HCT116 (cell line): Measurements from ENCODE around the gene NLRC5. TPM values are rescaled to one million over a fixed set of nuclear protein-coding genes. Genes with fewer than 3 reads are reported as not detected.

Experiments
- ATAC-seq: fragments of 200-7000 bp; cut with Tn5 transposase; 2 replicates; pipeline ENCODE4 v1.9.1; 2020; ENCODE audit warnings: mild to moderate bottlenecking, moderate library complexity
- BruUV-seq: library from RNA; stranded (reverse); fragments of 400-500 nt; replicated peaks from 2 replicates; lab custom pipeline; 2021; lab: Mats Ljungman, UMichigan
- CTCF ChIA-PET: fragments of 300-600 bp; sonication (Branson Sonifier 250); formaldehyde crosslinking; loops from one replicate; lab custom pipeline; 2021; ENCODE audit warnings: antibody characterized with exemption; lab: Charles Lee
- POLR2A ChIA-PET: fragments of 300-600, 350-600 bp; sonication (Branson Sonifier 250); formaldehyde crosslinking; loops from one replicate; lab custom pipeline; 2021; ENCODE audit warnings: antibody characterized with exemption; lab: Charles Lee
- RAD21 ChIA-PET, 2 experiments: fragments of 300-600 bp; sonication (Branson Sonifier 250); formaldehyde crosslinking; loops; one replicate each; lab custom pipeline; 2023; ENCODE audit warnings: low total read pairs in 2 of 2; ENCODE audit not compliant: uncharacterized antibody in 2 of 2, unreplicated experiment in 2 of 2, low non-redundant PET in 1 of 2; lab: Charles Lee
- DNase-seq: peaks from one replicate; pipeline ENCODE4 v3.0.0-alpha.2; 2010; ENCODE audit warnings: low read depth, low spot score
- H2AFZ ChIP-seq: fragments of 200-600 bp; shearing (Covaris generic), sonication (generic); 2 replicates; pipeline ENCODE4 v1.6.1; 2017; ENCODE audit warnings: low read depth, mixed run types, mixed read lengths, antibody characterized with exemption, low read length; ENCODE audit not compliant: poor library complexity, severe bottlenecking
- H3K27ac ChIP-seq: 2 replicates; pipeline ENCODE4 v1.5.1; 2012; ENCODE audit warnings: low read depth, low read length
- H3K27me3 ChIP-seq: fragments of 200-600 bp; sonication (generic); 2 replicates; pipeline ENCODE4 v1.6.1; 2016; ENCODE audit warnings: mixed run types, low read length, mixed read lengths; ENCODE audit not compliant: insufficient read depth
- H3K36me3 ChIP-seq, 2 experiments: fragments of 200-500 bp in 1 of 2; fragments of 200-600 bp in 1 of 2; sonication (Bioruptor generic) in 1 of 2; sonication (generic) in 1 of 2; 2 replicates each; pipeline versions ENCODE4 v1.5.1 to v1.6.1; 2014 to 2016; ENCODE audit warnings: low read length in 2 of 2, inconsistent platforms in 1 of 2, mixed read lengths in 1 of 2, mixed run types in 1 of 2; ENCODE audit not compliant: insufficient read depth in 2 of 2, control insufficient read depth in 1 of 2
- H3K4me1 ChIP-seq, 2 experiments: fragments of 200-600 bp in 1 of 2; sonication (generic) in 1 of 2; 2 replicates each; pipeline versions ENCODE4 v1.5.1 to v1.6.1; 2012 to 2017; ENCODE audit warnings: low read length in 2 of 2, inconsistent platforms in 1 of 2, mild to moderate bottlenecking in 1 of 2, mixed read lengths in 1 of 2, mixed run types in 1 of 2, moderate library complexity in 1 of 2; ENCODE audit not compliant: insufficient read depth in 2 of 2, control insufficient read depth in 1 of 2
- H3K4me2 ChIP-seq: fragments of 200-600 bp; sonication (generic); 2 replicates; pipeline ENCODE4 v1.6.1; 2017; ENCODE audit warnings: mixed run types, low read length, mixed read lengths
- H3K4me3 ChIP-seq, 2 experiments: fragments of 200-600 bp in 1 of 2; sonication (generic) in 1 of 2; replicated peaks in 1 of 2; 2 replicates each; pipeline ENCODE4 v1.5.1; 2011 to 2016; ENCODE audit warnings: low read length in 2 of 2, control low read depth in 1 of 2, low read depth in 1 of 2, mild to moderate bottlenecking in 1 of 2, mixed read lengths in 1 of 2, mixed run types in 1 of 2
- H3K79me2 ChIP-seq: fragments of 200-600 bp; sonication (generic); 2 replicates; pipeline ENCODE4 v1.6.1; 2017; ENCODE audit warnings: mild to moderate bottlenecking, mixed run types, low read length, moderate library complexity, mixed read lengths; ENCODE audit not compliant: insufficient read depth
- H3K9ac ChIP-seq: fragments of 200-600 bp; sonication (generic); 2 replicates; pipeline ENCODE4 v1.6.1; 2016; ENCODE audit warnings: low read length, mixed read lengths
- H3K9me2 ChIP-seq: fragments of 200-600 bp; sonication (generic), shearing (Covaris generic); 2 replicates; pipeline ENCODE4 v1.6.1; 2017; ENCODE audit warnings: mixed run types, mild to moderate bottlenecking, moderate library complexity; ENCODE audit not compliant: insufficient read depth
- H3K9me3 ChIP-seq, 2 experiments: fragments of 200-500 bp in 1 of 2; fragments of 200-600 bp in 1 of 2; sonication (Bioruptor generic) in 1 of 2; sonication (generic) in 1 of 2; 2 replicates each; pipeline ENCODE4 v1.6.1; 2014 to 2017; ENCODE audit warnings: low read length in 2 of 2, mixed read lengths in 2 of 2, inconsistent platforms in 1 of 2, low read depth in 1 of 2, mild to moderate bottlenecking in 1 of 2, mixed run types in 1 of 2, moderate library complexity in 1 of 2; ENCODE audit not compliant: control insufficient read depth in 1 of 2, insufficient read depth in 1 of 2
- H4K20me1 ChIP-seq: fragments of 200-600 bp; sonication (generic), shearing (Covaris generic); 2 replicates; pipeline ENCODE4 v1.6.1; 2017; ENCODE audit warnings: mixed run types, mild to moderate bottlenecking, moderate library complexity; ENCODE audit not compliant: insufficient read depth
- ATF3 ChIP-seq: IDR thresholded peaks from 2 replicates; pipeline ENCODE4 v1.6.1; 2012
- CEBPB ChIP-seq: IDR thresholded peaks from 2 replicates; pipeline ENCODE4 v1.6.1; 2012; ENCODE audit warnings: low read depth
- CTCF ChIP-seq, 3 experiments: fragments of 200-600 bp in 1 of 3; sonication (generic) in 1 of 3; IDR thresholded peaks in 2 of 3; conservative IDR thresholded peaks in 1 of 3; 2 replicates each; pipeline ENCODE4 v1.5.1; 2012 to 2017; ENCODE audit warnings: low read depth in 2 of 3, low read length in 2 of 3, antibody characterized with exemption in 1 of 3, borderline replicate concordance in 1 of 3, control low read depth in 1 of 3, mild to moderate bottlenecking in 1 of 3, mixed read lengths in 1 of 3, mixed run types in 1 of 3, moderate library complexity in 1 of 3; ENCODE audit not compliant: insufficient read depth in 1 of 3
- EGR1 ChIP-seq: IDR thresholded peaks from 2 replicates; pipeline ENCODE4 v1.6.1; 2012; ENCODE audit warnings: low read depth
- EZH2 ChIP-seq: fragments of 200-600 bp; sonication (generic); IDR thresholded peaks from 2 replicates; pipeline ENCODE4 v1.6.1; 2017; ENCODE audit warnings: antibody characterized with exemption, mixed run types
- EZH2phosphoT487 ChIP-seq: fragments of 200-600 bp; IDR thresholded peaks from 2 replicates; pipeline ENCODE4 v1.6.1; 2018; ENCODE audit warnings: antibody characterized with exemption, borderline replicate concordance
- JUND ChIP-seq: IDR thresholded peaks from 2 replicates; pipeline ENCODE4 v1.6.1; 2012
- MAX ChIP-seq: IDR thresholded peaks from 2 replicates; pipeline ENCODE4 v1.6.1; 2012
- POLR2A ChIP-seq: IDR thresholded peaks from 2 replicates; pipeline ENCODE4 v1.7.0; 2011; ENCODE audit warnings: borderline replicate concordance; ENCODE audit not compliant: insufficient read depth, insufficient read length; ENCODE audit errors: extremely low read depth
- POLR2AphosphoS5 ChIP-seq: IDR thresholded peaks from 2 replicates; pipeline ENCODE4 v1.6.1; 2011; ENCODE audit warnings: mild to moderate bottlenecking, low read depth, low read length, moderate library complexity
- REST ChIP-seq: IDR thresholded peaks from 2 replicates; pipeline ENCODE4 v1.6.1; 2012; ENCODE audit warnings: low read depth
- SP1 ChIP-seq: IDR thresholded peaks from 2 replicates; pipeline ENCODE4 v1.6.1; 2012; ENCODE audit warnings: low read depth
- SRF ChIP-seq: IDR thresholded peaks from 2 replicates; pipeline ENCODE4 v1.6.1; 2012; ENCODE audit warnings: low read depth
- TCF7L2 ChIP-seq: IDR thresholded peaks from 2 replicates; pipeline ENCODE4 v1.7.0; 2011; ENCODE audit warnings: borderline replicate concordance, inconsistent platforms; ENCODE audit not compliant: insufficient read depth, insufficient read length; ENCODE audit errors: extremely low read depth
- YY1 ChIP-seq: IDR thresholded peaks from 2 replicates; pipeline ENCODE4 v1.6.1; 2011; ENCODE audit warnings: low read length, low read depth, moderate library complexity, mild to moderate bottlenecking; ENCODE audit not compliant: insufficient replicate concordance; ENCODE audit errors: extremely low read depth
- ZBTB33 ChIP-seq: IDR thresholded peaks from 2 replicates; pipeline ENCODE4 v1.6.1; 2011; ENCODE audit warnings: mild to moderate bottlenecking, low read length, moderate library complexity; ENCODE audit not compliant: insufficient replicate concordance; ENCODE audit errors: extremely low read depth
- ZFX ChIP-seq: fragments of 450-650 bp; IDR thresholded peaks from 2 replicates; pipeline ENCODE4 v1.6.1; 2017
- ZNF274 ChIP-seq: fragments of 200-500 bp; sonication (Bioruptor generic); IDR thresholded peaks from 2 replicates; pipeline ENCODE4 v1.6.1; 2014; ENCODE audit warnings: mild to moderate bottlenecking, low read depth, low read length, inconsistent platforms
- intact Hi-C: fragments of 100-400 bp; cut with micrococcal nuclease; formaldehyde crosslinking; loops from 2 replicates; pipeline ENCODE4 v1.10.0; 2022
- total RNA-seq: library from RNA; stranded (reverse); gene quantifications from one replicate; pipeline ENCODE4 v1.2.1, GENCODE V29; 2021; ENCODE audit not compliant: unreplicated experiment

NLRC5 gene
- total RNA-seq, 1 experiment from 2014 or later = 10.4 TPM

GRCh38 chr16:57125969-57126368, 136.6 kb downstream of the NLRC5 start (continued):
- TF ChIP-seq YY1 = no peak

GRCh38 chr16:57126411-57126810, 137.1 kb downstream of the NLRC5 start:
- Histone ChIP-seq H3K4me1 (no peaks in the 10 kb centered on the region), H3K27ac (no peak overlapping the region), H4K20me1 (no peaks in the 10 kb centered on the region), H3K36me3 (no peaks in the 10 kb centered on the region), H3K9me3 (no peaks in the 10 kb centered on the region), H3K9ac (no peak overlapping the region), H3K4me3 (no peak overlapping the region), H3K79me2 (no peaks in the 10 kb centered on the region), H3K27me3 (no peaks in the 10 kb centered on the region), H3K4me2 (no peak overlapping the region), H2AFZ (no peak overlapping the region), H3K9me2 (no peaks in the 10 kb centered on the region)
- no peak for TF ChIP-seq SP1
- no peak for TF ChIP-seq CTCF (IDR thresholded peaks at IDR 0.05 in 2 of 3, conservative IDR thresholded peaks at IDR 0.05 in 1 of 3; ENCODE audit: borderline replicate concordance in 1 of 3, insufficient read depth in 1 of 3, low read depth in 2 of 3, low read length in 2 of 3)
- TF ChIP-seq EZH2phosphoT487 = no peak
- TF ChIP-seq ZNF274 = no peak
- TF ChIP-seq TCF7L2 = no peak
- no peak for TF ChIP-seq ZFX
- TF ChIP-seq SRF = no peak
- TF ChIP-seq REST = no peak
- TF ChIP-seq EZH2 = no peak
- TF ChIP-seq ZBTB33 = no peak
- TF ChIP-seq EGR1 = no peak
- TF ChIP-seq POLR2A = no peak
- no peak for TF ChIP-seq MAX
- no peak for TF ChIP-seq POLR2AphosphoS5
- no peak for TF ChIP-seq JUND
- TF ChIP-seq ATF3 = no peak
- no peak for TF ChIP-seq CEBPB
- CTCF ChIA-PET = no interaction called here
- intact Hi-C loops = no loop called here
- ATAC-seq (0 out of 2 replicates have a peak, but pooled peaks have one; percentile 44), DNase-seq (no peak)
- POLR2A ChIA-PET = no interaction called here
- no TSS peak for BruUV-seq
- RAD21 ChIA-PET = interaction anchor here in 1 of 2 experiments (0.7 kb wide), 1 partner anchor 122 kb away, joined by 3 read pairs; no protein-coding TSS in a partner anchor
